ENCODE data around the gene TGIF1.
A peak's percentile ranks its signal among the peaks of the same experiment; 100 is the strongest.

TGIF1 gene

DNA sequence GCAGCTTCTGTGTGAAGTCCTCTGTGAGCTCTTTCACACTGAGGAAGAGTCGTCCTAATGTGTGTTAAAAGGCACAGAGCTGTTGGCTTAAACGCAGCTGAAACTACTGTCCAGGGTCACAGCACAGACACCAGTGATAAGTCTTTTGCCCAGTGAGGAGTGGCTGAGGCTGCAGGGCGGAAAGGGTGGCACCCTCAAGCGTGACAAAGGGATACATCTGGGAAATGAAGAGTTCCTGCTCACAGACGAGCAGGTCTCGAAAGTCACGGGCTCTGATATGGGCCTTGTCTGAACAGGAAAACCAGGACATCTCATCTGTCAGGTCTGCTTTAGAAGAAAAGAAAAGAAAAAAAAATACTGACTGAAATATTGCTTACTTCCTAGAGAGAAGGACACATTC is 36.5 kb downstream of the TGIF1 start:
- no peak for FAIRE-seq

DNA sequence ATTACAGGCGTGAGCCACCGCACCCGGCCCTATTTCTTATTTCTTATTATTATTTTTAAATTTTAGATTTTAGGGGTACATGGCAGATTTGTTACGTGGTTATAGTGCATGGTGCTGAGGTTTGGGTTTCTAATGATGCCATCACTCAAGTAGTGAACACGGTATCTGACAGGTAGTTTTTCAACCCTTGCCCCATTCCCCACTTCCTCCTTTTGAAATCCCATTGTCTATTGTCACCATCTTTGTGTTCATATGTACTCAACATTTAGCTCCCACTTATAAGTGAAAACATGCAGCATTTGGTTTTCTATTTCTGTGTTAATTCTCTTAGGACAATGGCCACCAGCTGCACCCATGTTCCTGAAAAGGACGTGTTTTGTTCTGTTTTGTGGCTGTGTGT is 39.5 kb downstream of the TGIF1 start:
- FAIRE-seq: no peak

DNA sequence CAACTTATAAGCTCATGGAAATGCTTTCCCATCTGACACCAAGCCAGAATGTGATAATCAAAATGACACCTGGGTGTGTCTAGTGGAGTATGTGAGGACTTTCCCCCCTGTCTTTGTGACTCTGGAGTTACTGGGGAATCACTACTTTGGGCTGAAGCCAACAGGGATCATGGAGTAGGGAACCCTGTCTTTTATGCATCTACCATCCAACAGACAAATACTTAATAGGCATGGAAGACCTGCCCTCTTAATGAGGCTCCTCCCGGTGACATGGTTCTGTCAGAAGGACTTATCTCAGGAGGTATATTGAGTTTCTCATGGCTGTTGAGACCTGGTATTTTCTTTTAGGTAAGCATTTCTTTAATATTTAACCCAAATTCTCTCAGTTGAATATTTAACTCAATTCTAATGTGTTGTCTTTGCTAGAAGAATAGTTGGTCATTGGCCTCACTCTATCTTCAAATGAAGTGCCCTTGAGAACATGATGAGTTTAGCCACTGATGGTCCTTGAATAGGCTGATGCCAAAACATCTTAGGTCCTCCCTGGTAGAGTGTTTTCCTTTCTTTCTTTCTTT is 42.1 kb downstream of the TGIF1 start:
- FAIRE-seq: no peak

DNA sequence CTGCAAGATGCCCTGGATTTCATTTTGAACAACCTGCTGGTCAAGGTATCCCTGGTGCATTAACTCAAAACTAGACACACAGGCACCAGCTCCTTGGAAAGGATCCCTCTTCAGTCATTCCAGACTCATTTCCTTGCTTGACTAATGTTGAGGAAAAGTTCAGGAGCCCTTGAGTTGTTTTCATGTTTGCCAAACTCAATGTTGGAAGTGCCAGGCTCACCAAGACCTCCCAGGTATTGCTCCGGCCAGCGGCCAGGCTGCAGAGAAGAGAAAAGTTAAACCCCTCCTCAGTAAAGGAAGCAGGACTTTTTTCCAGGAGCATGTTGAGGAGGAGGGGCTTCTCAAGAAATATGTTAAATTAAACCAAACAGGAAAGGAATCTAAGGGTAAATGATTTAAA is 42.7 kb downstream of the TGIF1 start:
- FAIRE-seq: no peak

DNA sequence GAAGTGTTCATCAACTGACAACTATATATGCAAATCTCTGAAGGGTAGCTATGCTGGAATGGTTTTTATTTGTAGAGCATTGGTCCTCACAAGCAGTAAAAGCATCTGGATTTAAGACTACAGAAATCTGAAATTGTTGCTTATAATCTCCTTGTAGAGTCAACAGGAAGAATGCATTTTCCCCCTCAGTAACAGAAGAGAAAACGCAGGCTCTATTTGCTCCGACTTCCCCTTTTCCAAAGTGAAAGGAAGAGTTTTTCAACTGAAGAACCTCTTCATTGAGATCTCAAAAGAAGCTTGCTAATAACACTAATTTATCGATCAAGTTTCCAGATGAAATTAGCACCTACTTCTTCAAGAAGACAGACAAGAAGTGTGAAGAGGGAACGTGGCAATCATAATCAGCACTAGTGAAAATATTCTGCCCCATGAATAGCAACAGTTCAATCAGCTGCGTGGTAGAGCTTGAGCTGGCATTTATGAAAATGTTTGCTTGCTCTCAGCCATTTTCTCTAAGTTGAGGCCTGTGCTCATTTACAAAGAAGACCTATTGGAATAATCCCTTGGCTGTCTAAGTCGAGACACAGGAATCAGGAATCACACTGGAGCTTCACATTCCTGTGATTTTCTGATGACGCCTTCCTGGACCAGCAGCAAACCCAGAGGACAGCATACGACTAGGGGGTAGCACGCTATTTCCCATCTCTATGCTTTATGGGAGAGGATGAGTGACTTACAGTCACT is 43.7 kb downstream of the TGIF1 start:
- no peak for FAIRE-seq

DNA sequence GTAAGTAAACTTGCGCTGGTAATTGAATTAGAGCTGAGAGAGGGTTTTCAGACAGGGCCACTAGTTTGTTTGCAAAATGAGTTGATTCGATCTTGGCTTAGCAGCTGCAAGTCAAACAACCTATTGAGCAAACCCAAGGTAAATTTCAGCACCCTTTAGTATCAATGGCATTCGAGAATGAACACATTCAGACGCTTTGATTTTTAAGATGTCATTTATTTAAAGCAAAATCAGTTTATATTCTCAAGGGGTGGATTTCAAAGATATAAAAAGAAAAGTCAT is 44.2 kb downstream of the TGIF1 start:
- no peak for FAIRE-seq

DNA sequence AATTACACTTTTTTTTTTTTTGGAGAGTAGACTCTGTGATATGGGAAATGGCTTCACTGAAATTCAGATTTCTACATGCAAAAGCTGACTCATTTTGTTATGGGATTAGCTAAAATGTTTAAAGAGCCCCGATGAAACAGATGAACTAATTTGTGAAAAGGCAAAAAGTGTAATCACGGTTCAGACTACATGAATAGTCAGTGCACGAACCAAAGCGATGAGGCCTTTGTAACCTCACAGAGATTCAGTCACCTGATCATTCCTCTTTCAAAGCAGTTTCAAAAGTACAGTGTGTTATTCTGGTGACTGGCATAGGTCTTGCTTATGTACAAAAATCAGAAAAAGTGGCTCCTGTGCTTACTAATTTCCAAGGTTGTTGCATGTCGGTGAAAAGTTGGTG is 44.6 kb downstream of the TGIF1 start:
- FAIRE-seq: no peak

DNA sequence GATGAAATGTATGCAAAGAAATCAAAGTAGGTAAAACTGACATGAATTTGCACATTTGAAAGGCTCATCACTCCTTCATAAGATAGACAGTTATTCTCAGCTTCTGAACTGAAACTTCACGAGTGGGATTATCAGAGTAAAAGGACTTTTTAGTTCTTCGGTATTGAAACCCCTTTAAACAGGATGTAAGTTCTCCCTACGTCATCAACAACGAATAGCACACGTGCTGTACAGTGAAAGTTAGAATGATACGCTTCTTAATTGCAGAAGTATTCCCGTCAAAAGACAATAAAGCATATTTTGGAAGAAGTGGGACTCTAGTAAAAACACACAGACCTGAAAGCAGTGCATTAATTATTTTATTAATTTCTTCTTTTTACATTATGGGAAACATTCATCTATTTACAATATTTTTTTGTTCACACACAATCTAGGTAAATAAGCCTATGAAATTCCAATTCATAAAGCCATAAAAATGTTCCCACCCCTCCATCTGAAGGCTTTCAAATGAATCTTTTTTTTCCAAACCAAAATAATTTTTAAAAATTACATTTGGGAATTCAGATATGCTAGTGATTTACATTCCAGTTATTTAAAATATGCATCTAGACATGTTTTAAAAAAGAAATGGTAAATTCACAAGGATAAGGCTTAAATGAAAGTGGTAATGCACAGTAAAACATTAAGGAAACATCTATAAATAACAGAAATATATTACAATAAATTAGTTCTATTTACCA is 45.9 kb downstream of the TGIF1 start:
- peak; percentile 74 for FAIRE-seq

DNA sequence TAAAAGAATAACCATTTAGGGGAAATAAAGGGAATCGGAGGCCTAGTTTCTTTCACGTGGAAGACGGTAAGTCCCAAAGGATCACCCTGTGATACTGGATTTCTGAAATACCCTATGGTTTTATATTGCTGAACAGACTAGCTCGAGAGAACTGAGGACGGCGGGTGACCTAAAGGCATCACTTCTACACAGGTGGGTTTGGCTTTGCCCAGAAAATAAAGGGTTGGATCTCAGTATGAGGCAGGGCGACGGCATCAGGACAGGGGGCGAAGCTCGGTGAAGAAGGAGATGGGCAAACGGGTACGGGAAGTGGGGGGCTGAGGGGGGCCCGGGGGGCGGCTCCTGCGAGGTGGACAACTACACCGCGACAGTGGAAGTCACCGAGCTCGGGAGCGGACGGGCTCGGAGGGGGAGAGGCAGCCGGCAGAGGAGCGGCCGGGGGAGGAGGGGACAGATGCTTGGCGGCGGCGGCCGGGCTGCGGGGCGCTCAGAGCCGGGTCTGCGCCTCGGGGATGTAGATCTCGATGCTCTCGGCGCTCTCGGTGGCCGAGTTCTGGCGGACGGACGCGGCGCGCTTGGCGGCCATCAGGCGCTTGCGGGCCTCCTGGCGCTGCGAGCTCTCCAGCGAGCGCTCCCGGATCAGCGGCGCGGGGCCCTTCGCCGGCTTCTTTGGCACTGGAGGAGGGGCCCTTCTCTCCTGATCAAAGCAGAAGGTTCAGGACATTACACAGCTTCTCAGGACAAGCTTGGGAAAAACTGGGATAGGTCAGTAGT is 48.9 kb downstream of the TGIF1 start:
- FAIRE-seq: no peak

DNA sequence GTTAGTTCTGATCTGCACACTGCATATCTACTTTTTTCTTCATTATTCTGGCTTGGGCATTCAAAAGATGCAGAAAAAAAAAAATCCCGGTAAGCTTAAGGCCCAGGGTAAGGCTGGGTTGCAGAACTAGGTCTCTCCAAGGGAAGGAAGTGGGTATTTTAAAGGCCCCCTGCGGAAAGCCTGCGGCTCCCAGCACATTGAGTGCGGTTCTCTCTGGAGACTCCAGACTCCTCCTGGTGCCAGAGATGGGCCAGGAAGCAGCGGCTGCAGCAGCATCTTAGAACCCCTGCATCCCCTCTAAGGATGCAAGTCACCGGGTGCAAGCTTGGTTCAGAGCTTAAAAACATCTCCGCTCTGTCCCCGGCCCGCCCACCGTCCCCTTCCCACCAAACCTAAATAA is 49.5 kb downstream of the TGIF1 start:
- FAIRE-seq: no peak

DNA sequence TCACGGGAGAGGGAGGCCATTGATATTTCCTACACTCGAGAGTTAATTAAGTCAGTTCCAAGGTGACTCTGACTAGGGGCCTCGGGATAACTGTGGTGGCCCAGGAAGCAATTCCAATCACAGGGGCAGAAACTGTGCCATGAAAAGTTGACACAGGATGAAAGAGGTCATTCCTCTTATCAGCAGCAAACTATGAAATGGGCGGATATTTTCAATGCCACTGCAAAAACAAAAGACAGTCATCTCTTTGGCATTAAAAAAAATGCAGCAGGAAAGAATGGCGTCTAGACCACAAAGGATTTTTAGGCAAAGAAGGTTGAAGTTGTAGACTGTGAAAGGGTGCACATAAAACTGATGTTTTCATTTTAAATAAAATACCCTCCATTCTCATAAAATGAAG is 50.0 kb downstream of the TGIF1 start:
- no peak for FAIRE-seq

DNA sequence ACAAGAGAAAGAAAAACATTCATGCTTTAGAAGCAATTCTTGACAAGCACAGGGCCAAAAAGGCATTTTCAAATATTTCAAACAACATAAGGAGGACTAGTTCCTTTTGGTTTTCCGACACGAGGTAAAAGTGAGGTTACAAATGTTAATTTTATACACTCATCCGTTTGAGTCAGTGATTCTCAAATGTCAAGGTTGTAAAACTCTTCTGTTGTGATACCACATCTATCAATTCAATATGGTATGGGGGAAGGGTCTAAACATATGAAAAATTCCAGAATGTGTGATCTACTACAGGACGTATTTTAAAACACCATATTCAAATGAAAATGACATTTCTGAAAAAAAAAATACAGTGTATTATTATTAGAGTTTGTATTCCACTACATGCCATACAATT is 52.7 kb downstream of the TGIF1 start:
- no peak for FAIRE-seq

DNA sequence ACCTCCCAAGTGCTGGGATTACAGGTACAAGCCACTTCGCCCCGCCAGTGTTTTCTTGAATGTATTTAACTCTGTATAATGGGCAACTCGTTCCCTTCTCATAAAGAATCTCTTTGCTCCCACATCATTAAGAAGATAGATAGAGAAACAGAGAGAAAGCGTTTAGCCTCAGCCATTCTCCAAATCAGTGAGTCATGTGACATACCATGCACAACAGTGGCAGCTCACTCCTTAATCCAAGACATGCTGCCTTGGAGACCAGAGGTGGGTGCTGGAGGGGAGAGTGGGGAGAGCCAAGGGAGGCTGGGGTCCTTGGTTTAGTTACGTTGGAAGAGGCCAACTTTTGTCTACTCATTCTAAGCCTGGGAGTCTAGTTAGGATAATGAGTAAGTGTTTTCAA is 54.7 kb downstream of the TGIF1 start:
- no peak for FAIRE-seq

DNA sequence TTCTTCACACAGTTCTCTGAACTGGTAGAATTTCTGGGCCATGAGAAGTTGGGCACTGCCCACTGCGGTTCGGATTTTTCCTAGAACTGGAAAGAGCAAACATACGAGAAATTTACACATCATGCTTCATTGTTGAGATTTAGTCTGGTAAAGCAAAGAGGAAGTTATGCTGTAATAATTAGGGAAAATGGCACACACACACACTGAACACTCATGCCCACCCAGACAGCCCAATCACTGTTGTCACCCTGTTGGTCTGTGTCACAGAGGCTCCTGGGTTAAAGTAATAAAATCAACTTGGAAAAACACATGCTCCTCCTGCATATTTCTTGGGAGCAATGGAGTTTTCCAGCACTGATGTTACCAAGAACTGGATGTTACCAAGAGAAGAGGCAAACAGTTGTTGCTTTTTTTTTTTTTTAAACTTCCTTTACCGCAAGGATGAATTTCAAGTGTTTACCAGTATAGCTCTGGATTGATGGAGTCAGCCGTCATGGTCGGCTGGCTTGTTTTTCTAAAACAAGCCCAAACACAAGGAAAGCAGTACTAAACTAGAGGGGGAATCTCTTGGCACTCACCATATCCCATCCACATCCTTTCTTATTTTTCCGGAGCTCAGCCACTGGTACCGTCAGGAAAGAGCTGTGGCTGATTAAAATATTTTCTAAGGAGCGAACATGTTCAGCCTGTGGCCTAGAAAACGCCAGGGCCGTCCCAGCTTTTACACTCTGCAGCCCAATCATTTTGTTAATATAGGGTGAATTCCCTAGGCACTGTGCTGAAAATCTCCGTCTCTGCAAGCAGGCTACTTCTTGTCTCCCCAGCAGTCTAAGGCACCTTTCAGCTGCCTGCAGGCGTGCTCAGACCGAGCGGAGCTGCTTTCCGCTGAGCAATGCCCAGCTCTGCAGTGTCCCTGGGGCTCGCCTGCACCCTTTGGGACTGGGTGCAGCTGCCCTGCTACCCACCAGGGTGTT is 58.9 kb downstream of the TGIF1 start:
- no peak for FAIRE-seq

Measured in A204.1 (cell line).